ENCODE data around the gene CCDC33.
"Not testable (repeated sequence)": the region's sequence is repeated elsewhere in the genome, so short reads cannot be mapped to it uniquely, and the experiment has no call there.

- not testable (repeated sequence) for TF ChIP-seq CTCF (conservative IDR thresholded peaks at IDR 0.05; ENCODE audit: low read depth in 2 of 2); POLR2AphosphoS5 (IDR thresholded peaks at IDR 0.05; ENCODE audit: low read depth); ZNF114 (CRISPR knock-in tag; IDR thresholded peaks at IDR 0.05); JUNB (IDR thresholded peaks at IDR 0.05; ENCODE audit: unreplicated experiment); EZH2 (IDR thresholded peaks at IDR 0.05; ENCODE audit: low read depth, unreplicated experiment); CREB1 (CRISPR knock-in tag; IDR thresholded peaks at IDR 0.05; ENCODE audit: low read depth); NANOG (IDR thresholded peaks at IDR 0.05; ENCODE audit: borderline replicate concordance); EZH2phosphoT487 (IDR thresholded peaks at IDR 0.05; ENCODE audit: unreplicated experiment); ZNF331 (CRISPR knock-in tag; IDR thresholded peaks at IDR 0.05; ENCODE audit: low read depth); STAT1 (IDR thresholded peaks at IDR 0.05; ENCODE audit: unreplicated experiment)
- TF ChIP-seq, protein P1, sequence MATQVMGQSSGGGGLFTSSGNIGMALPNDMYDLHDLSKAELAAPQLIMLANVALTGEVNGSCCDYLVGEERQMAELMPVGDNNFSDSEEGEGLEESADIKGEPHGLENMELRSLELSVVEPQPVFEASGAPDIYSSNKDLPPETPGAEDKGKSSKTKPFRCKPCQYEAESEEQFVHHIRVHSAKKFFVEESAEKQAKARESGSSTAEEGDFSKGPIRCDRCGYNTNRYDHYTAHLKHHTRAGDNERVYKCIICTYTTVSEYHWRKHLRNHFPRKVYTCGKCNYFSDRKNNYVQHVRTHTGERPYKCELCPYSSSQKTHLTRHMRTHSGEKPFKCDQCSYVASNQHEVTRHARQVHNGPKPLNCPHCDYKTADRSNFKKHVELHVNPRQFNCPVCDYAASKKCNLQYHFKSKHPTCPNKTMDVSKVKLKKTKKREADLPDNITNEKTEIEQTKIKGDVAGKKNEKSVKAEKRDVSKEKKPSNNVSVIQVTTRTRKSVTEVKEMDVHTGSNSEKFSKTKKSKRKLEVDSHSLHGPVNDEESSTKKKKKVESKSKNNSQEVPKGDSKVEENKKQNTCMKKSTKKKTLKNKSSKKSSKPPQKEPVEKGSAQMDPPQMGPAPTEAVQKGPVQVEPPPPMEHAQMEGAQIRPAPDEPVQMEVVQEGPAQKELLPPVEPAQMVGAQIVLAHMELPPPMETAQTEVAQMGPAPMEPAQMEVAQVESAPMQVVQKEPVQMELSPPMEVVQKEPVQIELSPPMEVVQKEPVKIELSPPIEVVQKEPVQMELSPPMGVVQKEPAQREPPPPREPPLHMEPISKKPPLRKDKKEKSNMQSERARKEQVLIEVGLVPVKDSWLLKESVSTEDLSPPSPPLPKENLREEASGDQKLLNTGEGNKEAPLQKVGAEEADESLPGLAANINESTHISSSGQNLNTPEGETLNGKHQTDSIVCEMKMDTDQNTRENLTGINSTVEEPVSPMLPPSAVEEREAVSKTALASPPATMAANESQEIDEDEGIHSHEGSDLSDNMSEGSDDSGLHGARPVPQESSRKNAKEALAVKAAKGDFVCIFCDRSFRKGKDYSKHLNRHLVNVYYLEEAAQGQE (IDR thresholded peaks at IDR 0.05; ENCODE audit: unreplicated experiment), result not testable (repeated sequence)
- TF ChIP-seq, protein P2, sequence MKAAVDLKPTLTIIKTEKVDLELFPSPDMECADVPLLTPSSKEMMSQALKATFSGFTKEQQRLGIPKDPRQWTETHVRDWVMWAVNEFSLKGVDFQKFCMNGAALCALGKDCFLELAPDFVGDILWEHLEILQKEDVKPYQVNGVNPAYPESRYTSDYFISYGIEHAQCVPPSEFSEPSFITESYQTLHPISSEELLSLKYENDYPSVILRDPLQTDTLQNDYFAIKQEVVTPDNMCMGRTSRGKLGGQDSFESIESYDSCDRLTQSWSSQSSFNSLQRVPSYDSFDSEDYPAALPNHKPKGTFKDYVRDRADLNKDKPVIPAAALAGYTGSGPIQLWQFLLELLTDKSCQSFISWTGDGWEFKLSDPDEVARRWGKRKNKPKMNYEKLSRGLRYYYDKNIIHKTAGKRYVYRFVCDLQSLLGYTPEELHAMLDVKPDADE (IDR thresholded peaks at IDR 0.05), result not testable (repeated sequence)
Measured at GRCh38 chr15:74357514-74357913, 121.4 kb downstream of the CCDC33 start.

Data from GM23338 (cell line).